Right lobe of liver (tissue), 6 donors: ENCODE measurements around the gene CILP. TPM values are rescaled to one million over a fixed set of nuclear protein-coding genes. Genes with fewer than 3 reads are reported as not detected.

Experiments
- ATAC-seq, 4 donors: fragments of 200-7000 bp; cut with Tn5 transposase; one replicate each; pipeline ENCODE4 v1.9.1; 2020; ENCODE audit warnings: mild to moderate bottlenecking in 4 of 4, moderate library complexity in 4 of 4
- DNase-seq, 3 donors: peaks; one replicate each; pipeline ENCODE4 v3.0.0-alpha.2; 2020
- H3K27ac ChIP-seq, 3 donors: fragments of 200-600 bp; one replicate each; pipeline ENCODE4 v1.8.0; 2022
- H3K27me3 ChIP-seq, 2 donors: fragments of 200-600 bp; one replicate each; pipeline ENCODE4 v1.8.0; 2022
- H3K36me3 ChIP-seq, 4 donors: fragments of 200-600 bp; sonication (generic) in 1 of 4; one replicate each; pipeline versions ENCODE4 v1.5.1 to v1.8.0; 2017 to 2022; ENCODE audit warnings: control low read depth in 1 of 4
- H3K4me1 ChIP-seq, 4 donors: fragments of 200-600 bp; sonication (generic) in 1 of 4; one replicate each; pipeline versions ENCODE4 v1.5.1 to v1.8.0; 2017 to 2022; ENCODE audit warnings: control low read depth in 1 of 4
- H3K4me3 ChIP-seq, 3 donors: fragments of 200-600 bp; one replicate each; pipeline ENCODE4 v1.8.0; 2022
- H3K9me3 ChIP-seq, 4 donors: fragments of 200-600 bp; sonication (generic) in 1 of 4; one replicate each; pipeline versions ENCODE4 v1.5.1 to v1.8.0; 2017 to 2022; ENCODE audit warnings: control low read depth in 1 of 4
- POLR2A ChIP-seq: fragments of 450-650 bp; IDR thresholded peaks from one replicate; pipeline ENCODE4 v1.6.1; 2017; ENCODE audit warnings: antibody characterized with exemption, mild to moderate bottlenecking
- WGBS: methylation state at CpG from one replicate; pipeline ENCODE4 v1.1.6; 2018; ENCODE audit warnings: low coverage, low lambda C conversion rate; ENCODE audit not compliant: insufficient coverage; ENCODE audit errors: missing lambda C conversion rate; 5-methylcytosine and 5-hydroxymethylcytosine counted together
- intact Hi-C, 2 donors: fragments of 100-400 bp; cut with DNase I; formaldehyde crosslinking; loops; one replicate each; pipeline versions ENCODE4 v1.11.2 to v1.14.1; 2022
- small RNA-seq, 2 experiments: library from RNA; depleted of rRNA; stranded (forward); fragments of <200 nt; gene quantifications; one replicate each; pipeline ENCODE3, GENCODE V24; 2016
- total RNA-seq, 6 experiments: library from RNA; depleted of rRNA in 2 of 6; stranded (reverse); fragments of >200 nt in 2 of 6; fragmentation: NEBNext Ultra II Directional in 3 of 6; extraction: Animal tissue kit (Norgen Biotek cat#: 25700) in 3 of 6; gene quantifications; one replicate each; pipeline versions ENCODE4 v1.1.0 to v1.2.4, GENCODE V29; 2016 to 2023
- TF ChIP-seq, protein P1 (sequence below), 4 donors: fragments of 200-600 bp in 3 of 4; fragments of 450-650 bp in 1 of 4; IDR thresholded peaks; one replicate each; pipeline versions ENCODE4 v1.5.1 to v1.8.0; 2016 to 2022; ENCODE audit warnings: antibody characterized with exemption in 4 of 4, mild to moderate bottlenecking in 2 of 4
- donor health status: DM: no; HTN: yes; CAD: no.
- donor health status: DM: no; HTN: no; CAD: no.
- donor health status: DM: no; HTN: no; CAD: no.
- donor health status: DM: no; HTN: yes; CAD: no.
- donor health status: DM: no; HTN: yes; CAD: no.

The CILP gene
- total RNA-seq, 6 experiments from 2014 or later, result 0.46 to 2.5 (median 0.99) TPM

DNA sequence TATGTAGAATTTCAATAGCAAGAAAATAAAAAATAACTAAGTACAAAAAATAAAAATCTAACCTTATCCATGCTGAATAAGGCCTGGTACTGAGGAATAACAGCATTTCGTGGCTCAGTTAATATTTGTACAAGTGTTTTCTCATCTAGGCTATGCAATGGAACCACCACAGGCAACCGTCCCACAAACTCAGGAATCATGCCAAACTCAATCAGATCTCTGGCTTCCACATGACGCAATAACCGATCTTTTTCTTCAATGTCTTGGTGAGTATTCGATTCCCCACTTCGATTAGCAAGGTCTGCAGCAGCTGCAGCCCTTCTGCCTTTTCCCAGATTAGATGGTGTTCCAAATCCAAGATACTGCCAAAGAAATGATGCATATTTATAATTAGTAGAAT is 56.6 kb downstream of the CILP start:
- ATAC-seq (peak; percentile 80 to 96 (median 88)), DNase-seq (peak in 1 of 3 donors; percentile 66)
- Histone ChIP-seq H3K27me3 (no peaks in the 10 kb centered on the region), H3K27ac (peak overlapping the region in 2 of 3 donors; percentile 17 to 56), H3K4me3 (no peak overlapping the region), H3K4me1 (peaks cover 0 to 6% (median 3%) of the 10 kb centered on the region in 4 donors), H3K36me3 (peaks cover 16 to 93% (median 51%) of the 10 kb centered on the region in 4 donors), H3K9me3 (no peaks in the 10 kb centered on the region)
- 18% methylated on average over 6 of the region's 6 CpGs for WGBS
- TF ChIP-seq, protein P1, sequence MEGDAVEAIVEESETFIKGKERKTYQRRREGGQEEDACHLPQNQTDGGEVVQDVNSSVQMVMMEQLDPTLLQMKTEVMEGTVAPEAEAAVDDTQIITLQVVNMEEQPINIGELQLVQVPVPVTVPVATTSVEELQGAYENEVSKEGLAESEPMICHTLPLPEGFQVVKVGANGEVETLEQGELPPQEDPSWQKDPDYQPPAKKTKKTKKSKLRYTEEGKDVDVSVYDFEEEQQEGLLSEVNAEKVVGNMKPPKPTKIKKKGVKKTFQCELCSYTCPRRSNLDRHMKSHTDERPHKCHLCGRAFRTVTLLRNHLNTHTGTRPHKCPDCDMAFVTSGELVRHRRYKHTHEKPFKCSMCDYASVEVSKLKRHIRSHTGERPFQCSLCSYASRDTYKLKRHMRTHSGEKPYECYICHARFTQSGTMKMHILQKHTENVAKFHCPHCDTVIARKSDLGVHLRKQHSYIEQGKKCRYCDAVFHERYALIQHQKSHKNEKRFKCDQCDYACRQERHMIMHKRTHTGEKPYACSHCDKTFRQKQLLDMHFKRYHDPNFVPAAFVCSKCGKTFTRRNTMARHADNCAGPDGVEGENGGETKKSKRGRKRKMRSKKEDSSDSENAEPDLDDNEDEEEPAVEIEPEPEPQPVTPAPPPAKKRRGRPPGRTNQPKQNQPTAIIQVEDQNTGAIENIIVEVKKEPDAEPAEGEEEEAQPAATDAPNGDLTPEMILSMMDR (IDR thresholded peaks at IDR 0.05), result no peak
- no peak for TF ChIP-seq POLR2A
- intact Hi-C loops, result no loop called here

- intact Hi-C loops, result no loop called here
- WGBS, result 58% methylated on average over 3 of the region's 3 CpGs
- ATAC-seq, result peak in 2 of 4 donors; percentile 53 to 66
Measured at GRCh38 chr15:65147902-65148301, 63.4 kb downstream of the CILP start.

DNA sequence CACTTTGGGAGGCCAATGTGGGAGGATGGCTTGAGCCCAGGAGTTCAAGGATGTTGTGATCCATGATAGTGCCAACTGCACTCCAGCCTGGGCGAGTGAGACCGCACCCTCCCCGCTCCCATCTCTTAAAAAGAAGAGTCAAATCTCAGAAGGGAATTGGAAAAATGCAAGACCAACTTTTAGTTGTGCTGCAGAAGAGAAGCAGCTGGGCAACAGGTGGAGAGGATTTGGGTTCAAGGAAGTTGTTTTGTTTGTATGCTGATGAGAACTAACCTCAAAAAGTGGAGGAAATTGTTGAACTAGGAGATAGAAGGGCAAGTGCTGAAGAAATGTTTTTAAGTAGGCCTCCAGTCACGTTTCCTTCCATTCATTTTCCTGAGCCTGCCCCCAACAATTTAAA is 64.8 kb downstream of the CILP start:
- Histone ChIP-seq H3K27ac (no peak overlapping the region), H3K4me3 (no peak overlapping the region), H3K27me3 (no peaks in the 10 kb centered on the region), H3K4me1 (peaks cover 0 to 8% (median 2%) of the 10 kb centered on the region in 4 donors), H3K9me3 (no peaks in the 10 kb centered on the region), H3K36me3 (peaks cover 0 to 29% (median 6%) of the 10 kb centered on the region in 4 donors)
- intact Hi-C loops, result no loop called here
- DNase-seq, result no peak
- no peak for TF ChIP-seq POLR2A
- TF ChIP-seq, protein P1 (IDR thresholded peaks at IDR 0.05), result no peak
- ATAC-seq, result no peak
- WGBS, result 72% methylated on average over 3 of the region's 4 CpGs

More at GRCh38 chr15:65147902-65148301, 63.4 kb downstream of the CILP start:
- Histone ChIP-seq H3K27ac (no peak overlapping the region), H3K36me3 (peaks cover 5 to 44% (median 13%) of the 10 kb centered on the region in 4 donors), H3K27me3 (no peaks in the 10 kb centered on the region), H3K4me1 (peaks cover 0 to 8% (median 2%) of the 10 kb centered on the region in 4 donors), H3K9me3 (no peaks in the 10 kb centered on the region), H3K4me3 (no peak overlapping the region)
- TF ChIP-seq, protein P1 (IDR thresholded peaks at IDR 0.05), result no peak
- no peak for TF ChIP-seq POLR2A
- no peak for DNase-seq

Small RNAs within 50 kb of the gene (small RNA-seq; reads per million reads assigned to genes)
- 0 reads per million in 2 experiments for gene AC068213.1
- 0 reads per million in 2 experiments for gene RNU6-686P

Other genes with a start within 250 kb of the CILP start
- gene SPG21, start 221.6 kb downstream of the CILP start, total RNA-seq, result 10 to 100 TPM; 35.2 to 70.4 (median 52.2) TPM
- 10 to 100 TPM in 5 of 6 experiments, 1 to 10 TPM in 1; 9.2 to 24.3 (median 13.0) TPM for gene MTFMT, start 181.8 kb downstream of the CILP start, total RNA-seq
- 10 to 100 TPM in 1 of 6 experiments, 1 to 10 TPM in 4, under 1 TPM in 1; 0.32 to 10.1 (median 2.7) TPM for gene SLC51B, start 166.1 kb downstream of the CILP start, total RNA-seq
- gene RASL12, start 143.5 kb downstream of the CILP start, total RNA-seq, result 1 to 10 TPM in 1 of 6 experiments, under 1 TPM in 5; 0.07 to 1.5 (median 0.24) TPM
- gene KBTBD13, start 134.7 kb downstream of the CILP start, total RNA-seq, result not detected
- 1 to 10 TPM; 1.6 to 5.9 (median 3.0) TPM for gene UBAP1L, start 96.3 kb downstream of the CILP start, total RNA-seq
- 10 to 100 TPM in 3 of 6 experiments, 1 to 10 TPM in 3; 6.3 to 12.2 (median 9.1) TPM for gene PDCD7, start 77.7 kb downstream of the CILP start, total RNA-seq
- 10 to 100 TPM; 57.6 to 80.9 (median 72.8) TPM for gene CLPX, start 26.1 kb downstream of the CILP start, total RNA-seq
- gene PARP16, start 75.4 kb upstream of the CILP start, total RNA-seq, result 10 to 100 TPM in 1 of 6 experiments, 1 to 10 TPM in 5; 6.9 to 11.3 (median 8.5) TPM
- gene RNU5A-1, start 84.6 kb upstream of the CILP start, total RNA-seq, result not detected
- 10 to 100 TPM in 2 of 6 experiments, not detected in 4; 11.0 to 35.4 TPM for gene RNU5B-1, start 93.2 kb upstream of the CILP start, total RNA-seq
- gene IGDCC3, start 166.5 kb upstream of the CILP start, total RNA-seq, result not detected
- gene IGDCC4, start 211.5 kb upstream of the CILP start, total RNA-seq, result under 1 TPM in 1 of 6 experiments, not detected in 5; 0.02 TPM